Peyer's patch (tissue), 4 donors: ENCODE results near the gene RABGGTA.

Experiments used
- POLR2A ChIP-seq, 2 donors: fragments of 450-650 bp; IDR thresholded peaks; one replicate each; pipeline ENCODE4 v1.5.1; 2017; ENCODE audit warnings: antibody characterized with exemption in 2 of 2, mild to moderate bottlenecking in 2 of 2, moderate library complexity in 2 of 2
- TF ChIP-seq, protein P1 (sequence below), 6 experiments: fragments of 450-650 bp in 4 of 6; fragments of 200-600 bp in 2 of 6; sonication (generic) in 1 of 6; IDR thresholded peaks; one replicate each; pipeline ENCODE4 v1.5.1; 2017 to 2019; ENCODE audit warnings: antibody characterized with exemption in 6 of 6, mild to moderate bottlenecking in 3 of 6, moderate library complexity in 1 of 6

DNA sequence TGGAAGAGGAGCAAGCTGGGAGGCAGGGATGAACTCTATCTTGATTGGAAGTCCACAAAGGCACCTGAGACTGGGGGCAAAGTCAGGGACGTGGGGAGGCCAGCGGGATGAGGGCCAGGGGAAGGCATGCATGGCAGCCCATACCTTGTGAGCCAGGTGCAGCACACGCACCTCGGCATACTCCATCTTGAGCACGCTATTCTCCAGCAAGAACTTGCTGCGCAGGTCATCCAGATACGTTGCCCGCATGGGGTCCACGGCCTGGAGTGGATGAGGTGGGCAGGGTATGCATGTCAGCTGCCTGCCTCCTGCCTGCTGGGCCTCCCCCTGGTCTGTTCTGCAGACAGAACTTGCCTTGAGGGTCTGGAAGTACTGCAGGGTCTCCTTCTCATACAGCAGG lies 3.9 kb downstream of the RABGGTA start:
- TF ChIP-seq POLR2A (IDR thresholded peaks at IDR 0.05) = no peak
- TF ChIP-seq, protein P1, sequence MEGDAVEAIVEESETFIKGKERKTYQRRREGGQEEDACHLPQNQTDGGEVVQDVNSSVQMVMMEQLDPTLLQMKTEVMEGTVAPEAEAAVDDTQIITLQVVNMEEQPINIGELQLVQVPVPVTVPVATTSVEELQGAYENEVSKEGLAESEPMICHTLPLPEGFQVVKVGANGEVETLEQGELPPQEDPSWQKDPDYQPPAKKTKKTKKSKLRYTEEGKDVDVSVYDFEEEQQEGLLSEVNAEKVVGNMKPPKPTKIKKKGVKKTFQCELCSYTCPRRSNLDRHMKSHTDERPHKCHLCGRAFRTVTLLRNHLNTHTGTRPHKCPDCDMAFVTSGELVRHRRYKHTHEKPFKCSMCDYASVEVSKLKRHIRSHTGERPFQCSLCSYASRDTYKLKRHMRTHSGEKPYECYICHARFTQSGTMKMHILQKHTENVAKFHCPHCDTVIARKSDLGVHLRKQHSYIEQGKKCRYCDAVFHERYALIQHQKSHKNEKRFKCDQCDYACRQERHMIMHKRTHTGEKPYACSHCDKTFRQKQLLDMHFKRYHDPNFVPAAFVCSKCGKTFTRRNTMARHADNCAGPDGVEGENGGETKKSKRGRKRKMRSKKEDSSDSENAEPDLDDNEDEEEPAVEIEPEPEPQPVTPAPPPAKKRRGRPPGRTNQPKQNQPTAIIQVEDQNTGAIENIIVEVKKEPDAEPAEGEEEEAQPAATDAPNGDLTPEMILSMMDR (IDR thresholded peaks at IDR 0.05) = no peak
